ENCODE data around the gene C3orf52. TPM values are rescaled to one million over a fixed set of nuclear protein-coding genes. Genes with fewer than 3 reads are reported as not detected.

The C3orf52 gene
- total RNA-seq, 1 donor from 2014 or later: 13.0 TPM

DNA sequence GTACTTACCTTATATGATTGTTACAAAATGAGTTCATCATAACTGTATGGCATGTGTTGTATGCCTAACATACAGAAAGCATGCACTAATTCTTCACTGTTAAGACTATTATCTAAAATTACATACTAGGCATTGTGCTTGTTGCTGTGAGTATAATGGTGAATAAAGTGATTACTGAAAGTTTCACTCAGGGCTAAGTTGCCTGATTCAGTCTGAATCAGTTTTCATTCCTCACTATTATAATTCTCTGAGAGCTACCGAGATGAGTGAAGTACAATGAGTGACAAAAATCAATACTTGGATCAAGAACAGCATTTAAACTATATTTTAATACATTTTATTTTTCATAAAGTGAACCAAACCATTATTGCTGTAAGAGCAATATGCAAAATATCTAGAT lies 54.4 kb downstream of the C3orf52 start:
- no peak for DNase-seq
- Mint-ChIP-seq H3K9me3 (peaks cover 6% of the 10 kb centered on the region), H3K36me3 (ENCODE audit: low read depth) (peaks cover 1% of the 10 kb centered on the region), H3K4me1 (peaks cover 22% of the 10 kb centered on the region), H3K4me3 (no peak overlapping the region), H3K27me3 (no peaks in the 10 kb centered on the region), H3K27ac (no peak overlapping the region)
- intact Hi-C loops (cut with micrococcal nuclease): no loop called here

GRCh38 chr3:112141293-112141692 lies 55.1 kb downstream of the C3orf52 start:
- no peak overlapping the region for H3K4me3 Mint-ChIP-seq
- peaks cover 6% of the 10 kb centered on the region for H3K36me3 Mint-ChIP-seq (ENCODE audit: low read depth)
- intact Hi-C loops (cut with micrococcal nuclease): no loop called here
- peak; percentile 39 for DNase-seq
- peaks cover 15% of the 10 kb centered on the region for H3K4me1 Mint-ChIP-seq
- H3K27ac Mint-ChIP-seq: no peak overlapping the region
- no peaks in the 10 kb centered on the region for H3K27me3 Mint-ChIP-seq
- peaks cover 10% of the 10 kb centered on the region for H3K9me3 Mint-ChIP-seq

- intact Hi-C loops (cut with micrococcal nuclease): no loop called here
- H3K4me1 Mint-ChIP-seq: peaks cover 8% of the 10 kb centered on the region
- no peak for DNase-seq
- peaks cover 15% of the 10 kb centered on the region for H3K36me3 Mint-ChIP-seq (ENCODE audit: low read depth)
- peak overlapping the region; percentile 8 for H3K27ac Mint-ChIP-seq
- peak overlapping the region; percentile 2 for H3K4me3 Mint-ChIP-seq
- H3K9me3 Mint-ChIP-seq: peaks cover 24% of the 10 kb centered on the region
- H3K27me3 Mint-ChIP-seq: no peaks in the 10 kb centered on the region
Measured at GRCh38 chr3:112143251-112143650, 57.1 kb downstream of the C3orf52 start.

GRCh38 chr3:112143689-112144088 lies 57.5 kb downstream of the C3orf52 start:
- Mint-ChIP-seq H3K4me1 (peaks cover 8% of the 10 kb centered on the region), H3K27ac (peak overlapping the region; percentile 8), H3K36me3 (ENCODE audit: low read depth) (peaks cover 15% of the 10 kb centered on the region), H3K4me3 (peak overlapping the region; percentile 2), H3K9me3 (peaks cover 27% of the 10 kb centered on the region), H3K27me3 (no peaks in the 10 kb centered on the region)
- intact Hi-C loops (cut with micrococcal nuclease): no loop called here
- DNase-seq: peak; percentile 47

GRCh38 chr3:112149136-112149535 lies 62.9 kb downstream of the C3orf52 start:
- peaks cover 3% of the 10 kb centered on the region for H3K27me3 Mint-ChIP-seq
- no peak overlapping the region for H3K27ac Mint-ChIP-seq
- no peak for DNase-seq

GRCh38 chr3:112167758-112168157 lies 81.6 kb downstream of the C3orf52 start:
- no peaks in the 10 kb centered on the region for H3K9me3 Mint-ChIP-seq
- H3K36me3 Mint-ChIP-seq (ENCODE audit: low read depth): no peaks in the 10 kb centered on the region
- no peak for DNase-seq
- no peak overlapping the region for H3K27ac Mint-ChIP-seq
- H3K4me3 Mint-ChIP-seq: no peak overlapping the region
- peaks cover 3% of the 10 kb centered on the region for H3K27me3 Mint-ChIP-seq
- intact Hi-C loops (cut with micrococcal nuclease): no loop called here
- H3K4me1 Mint-ChIP-seq: no peaks in the 10 kb centered on the region

More at GRCh38 chr3:112149136-112149535, 62.9 kb downstream of the C3orf52 start:
- Mint-ChIP-seq H3K4me3 (no peak overlapping the region), H3K9me3 (peaks cover 36% of the 10 kb centered on the region), H3K4me1 (no peaks in the 10 kb centered on the region), H3K36me3 (ENCODE audit: low read depth) (peaks cover 14% of the 10 kb centered on the region)
- intact Hi-C loops (cut with micrococcal nuclease): no loop called here

Other genes with a start within 250 kb of the C3orf52 start
- 0.45 and 0.98 TPM in 2 replicates for gene PHLDB2, start 227.1 kb upstream of the C3orf52 start, total RNA-seq
- 39.5 TPM in 2 replicates for gene ABHD10, start 107.4 kb upstream of the C3orf52 start, total RNA-seq
- gene TAGLN3, start 87.5 kb upstream of the C3orf52 start, total RNA-seq: 0.33 and 0.44 TPM in 2 replicates
- not detected in 2 replicates for gene TMPRSS7, start 51.7 kb upstream of the C3orf52 start, total RNA-seq
- 1.6 and 1.7 TPM in 2 replicates for gene GCSAM, start 46.9 kb downstream of the C3orf52 start, total RNA-seq
- not detected in 2 replicates for gene SLC9C1, start 207.8 kb downstream of the C3orf52 start, total RNA-seq
- 144 and 151 TPM in 2 replicates for gene CD200, start 246.8 kb downstream of the C3orf52 start, total RNA-seq